ENCODE data around the gene MTMR12. TPM values are rescaled to one million over a fixed set of nuclear protein-coding genes. Genes with fewer than 3 reads are reported as not detected.

Gene MTMR12
- total and polyA plus RNA-seq, 2 of the 4 experiments (the other 2 are of a cell fraction) = 11.1 to 21.3 TPM

DNA sequence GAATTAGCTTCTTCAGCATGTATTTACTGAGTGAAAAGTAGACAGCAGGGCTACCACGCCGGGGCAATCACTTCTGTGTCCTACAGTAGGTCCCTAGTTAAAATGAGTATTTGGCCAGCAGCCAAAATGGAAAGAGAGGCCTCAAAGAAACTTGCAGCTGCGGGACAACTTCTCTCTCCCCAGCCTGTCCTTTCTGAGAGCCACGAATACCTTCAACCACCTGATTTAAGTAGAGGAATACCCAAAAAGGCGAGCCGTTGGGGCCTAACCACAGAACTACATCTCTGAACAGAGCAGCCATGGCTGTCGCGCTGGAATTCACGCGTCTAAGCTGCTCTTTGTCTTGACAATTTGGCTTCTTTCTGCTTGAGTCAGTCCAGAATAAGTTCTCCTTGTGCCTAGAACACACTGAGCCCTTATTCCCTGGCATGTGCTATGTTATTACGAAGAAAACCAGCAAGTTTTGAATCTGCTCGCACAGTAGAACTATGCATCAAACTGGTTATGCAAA is 94.8 kb downstream of the MTMR12 start:
- no peak overlapping the region for H2BK120ac ChIP-seq (ENCODE audit: low read depth, low read length)
- no peak for TF ChIP-seq RCOR1 (IDR thresholded peaks at IDR 0.05; ENCODE audit: insufficient replicate concordance, low read length)
- no peak for TF ChIP-seq CTCF (conservative IDR thresholded peaks at IDR 0.05; ENCODE audit: low read depth, low read length)
- TF ChIP-seq MAFK (IDR thresholded peaks at IDR 0.05; ENCODE audit: low read depth, low read length) = no peak
- no peak for TF ChIP-seq POLR2A (IDR thresholded peaks at IDR 0.05; ENCODE audit: low read depth, low read length)
- no peak for TF ChIP-seq SMC3 (IDR thresholded peaks at IDR 0.05; ENCODE audit: low read depth, low read length)
- TF ChIP-seq CHD1 (IDR thresholded peaks at IDR 0.05; ENCODE audit: low read depth, low read length) = no peak
- TF ChIP-seq ELK1 (IDR thresholded peaks at IDR 0.05; ENCODE audit: borderline replicate concordance, low read depth, low read length) = no peak
- no peak for TF ChIP-seq FOS (IDR thresholded peaks at IDR 0.05; ENCODE audit: low read depth, low read length)
- no peak for TF ChIP-seq MXI1 (IDR thresholded peaks at IDR 0.05; ENCODE audit: borderline replicate concordance, low read depth, low read length)
- TF ChIP-seq, protein P1, sequence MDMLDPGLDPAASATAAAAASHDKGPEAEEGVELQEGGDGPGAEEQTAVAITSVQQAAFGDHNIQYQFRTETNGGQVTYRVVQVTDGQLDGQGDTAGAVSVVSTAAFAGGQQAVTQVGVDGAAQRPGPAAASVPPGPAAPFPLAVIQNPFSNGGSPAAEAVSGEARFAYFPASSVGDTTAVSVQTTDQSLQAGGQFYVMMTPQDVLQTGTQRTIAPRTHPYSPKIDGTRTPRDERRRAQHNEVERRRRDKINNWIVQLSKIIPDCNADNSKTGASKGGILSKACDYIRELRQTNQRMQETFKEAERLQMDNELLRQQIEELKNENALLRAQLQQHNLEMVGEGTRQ (IDR thresholded peaks at IDR 0.05; ENCODE audit: low read depth, low read length) = no peak
- no peak for TF ChIP-seq BHLHE40 (IDR thresholded peaks at IDR 0.05; ENCODE audit: low read depth, low read length)
- no peak for TF ChIP-seq NFE2L2 (IDR thresholded peaks at IDR 0.05; ENCODE audit: low read depth, low read length)
- no peak for TF ChIP-seq RAD21 (IDR thresholded peaks at IDR 0.05; ENCODE audit: low read length)
- no peak for TF ChIP-seq MAZ (IDR thresholded peaks at IDR 0.05; ENCODE audit: borderline replicate concordance, low read depth, low read length)
- no peak for TF ChIP-seq CEBPB (IDR thresholded peaks at IDR 0.05; ENCODE audit: low read depth, low read length)
- TF ChIP-seq RFX5 (IDR thresholded peaks at IDR 0.05; ENCODE audit: low read depth, low read length) = no peak
- H3K18ac ChIP-seq (ENCODE audit: low read depth, low read length) = no peak overlapping the region
- no peak overlapping the region for H2BK5ac ChIP-seq (ENCODE audit: low read depth, low read length, poor library complexity, severe bottlenecking)
- dilution Hi-C loops (cut with HindIII; ENCODE audit: low sequenced_read_pairs, unreplicated experiment) (no loop called here), in situ Hi-C loops (cut with MboI; ENCODE audit: low sequenced_read_pairs) (no loop called here), intact Hi-C loops (cut with micrococcal nuclease) (no loop called here)
- no peaks in the 10 kb centered on the region for H3K27me3 ChIP-seq (ENCODE audit: control insufficient read depth, insufficient read depth, low read length)
- BruUV-seq (replicated peaks) = no TSS peak
- no peaks in the 10 kb centered on the region for H4K20me1 ChIP-seq (ENCODE audit: insufficient read depth, low read length)
- no peaks in the 10 kb centered on the region for H3K9me3 ChIP-seq (ENCODE audit: control insufficient read depth, insufficient read depth, low read length)
- DNase-seq (no peak), ATAC-seq (ENCODE audit: low read depth) (no peak; the same call in none of the 2 replicates)
- H3K27ac ChIP-seq (ENCODE audit: insufficient read depth, low read length) = no peak overlapping the region
- no peak overlapping the region for H3K4me3 ChIP-seq (ENCODE audit: insufficient read depth, low read depth, low read length)
- H3K56ac ChIP-seq (ENCODE audit: extremely low read depth, insufficient read depth, low read length) = no peak overlapping the region
- H2AK9ac ChIP-seq (replicated peaks; ENCODE audit: low read depth, low read length, poor library complexity) = peak overlapping the region; percentile 15
- H4K8ac ChIP-seq (ENCODE audit: low read depth in 2 of 2, low read length in 2 of 2) = no peak overlapping the region; a peak in 1 of 4 replicates
- H3K9ac ChIP-seq (ENCODE audit: low read depth, low read length) = no peak overlapping the region
- no peak overlapping the region for H2AK5ac ChIP-seq (ENCODE audit: low read depth, low read length)
- no peak overlapping the region for H2BK15ac ChIP-seq (ENCODE audit: low read depth, low read length)
- no peak overlapping the region for H3K23ac ChIP-seq (ENCODE audit: low read depth, low read length)
- peaks cover 1% of the 10 kb centered on the region; the same call in 1 of the 2 replicates for H3K9me1 ChIP-seq (ENCODE audit: insufficient read depth, low read length)
- H2BK20ac ChIP-seq (ENCODE audit: low read depth, low read length) = no peak overlapping the region
- 0 out of 2 replicates have a peak overlapping the region, but pooled peaks have one; percentile 16 for H3K4ac ChIP-seq (ENCODE audit: low read depth, low read length)
- 63% methylated on average over 6 of the region's 12 CpGs; no CpG with 5 or more reads in 1 of the 2 experiments for WGBS, 2 experiments (ENCODE audit: extremely low coverage in 2 of 2, insufficient read length in 1 of 2)
- peaks cover 4% of the 10 kb centered on the region for H3K4me1 ChIP-seq (ENCODE audit: control insufficient read depth, insufficient read depth, low read length)
- H4K5ac ChIP-seq (ENCODE audit: low read depth, low read length) = no peak overlapping the region
- no peak overlapping the region for H4K91ac ChIP-seq (ENCODE audit: insufficient read depth, low read depth, low read length)
- no peaks in the 10 kb centered on the region for H3K36me3 ChIP-seq (ENCODE audit: control insufficient read depth, insufficient read depth, low read length)
- H2AFZ ChIP-seq (replicated peaks; ENCODE audit: low read length, poor library complexity) = peak overlapping the region; percentile 76
- no peak overlapping the region for H3K14ac ChIP-seq (replicated peaks; ENCODE audit: low read depth, low read length)
- CTCF ChIA-PET = no interaction called here
- no peak overlapping the region for H3K4me2 ChIP-seq (ENCODE audit: low read depth, low read length)
- no peaks in the 10 kb centered on the region for H3K79me1 ChIP-seq (ENCODE audit: low read depth in 1 of 2, low read length in 2 of 2)
- POLR2A ChIA-PET (ENCODE audit: unreplicated experiment) = no interaction called here

Data from IMR-90 (cell line).